Measurements from ENCODE around the gene CDC42EP5.
A peak's percentile ranks its signal among the peaks of the same experiment; 100 is the strongest.

Gene CDC42EP5

GRCh38 chr19:54420068-54420382 is 53.1 kb downstream of the CDC42EP5 start:
- peaks cover 58% of the 10 kb centered on the region for H3K4me1 ChIP-seq (ENCODE audit: insufficient read depth, low read length)
- peak overlapping the region; percentile 2 for H3K4me3 ChIP-seq (ENCODE audit: low read length)
- no peaks in the 10 kb centered on the region for H3K9me3 ChIP-seq (ENCODE audit: low read length)
- H3K36me3 ChIP-seq (ENCODE audit: insufficient read depth, low read length): peaks cover 54% of the 10 kb centered on the region
- no peaks in the 10 kb centered on the region for H3K27me3 ChIP-seq (ENCODE audit: insufficient read depth, low read length)
- no peak overlapping the region for H2AFZ ChIP-seq (ENCODE audit: low read depth, low read length)

DNA sequence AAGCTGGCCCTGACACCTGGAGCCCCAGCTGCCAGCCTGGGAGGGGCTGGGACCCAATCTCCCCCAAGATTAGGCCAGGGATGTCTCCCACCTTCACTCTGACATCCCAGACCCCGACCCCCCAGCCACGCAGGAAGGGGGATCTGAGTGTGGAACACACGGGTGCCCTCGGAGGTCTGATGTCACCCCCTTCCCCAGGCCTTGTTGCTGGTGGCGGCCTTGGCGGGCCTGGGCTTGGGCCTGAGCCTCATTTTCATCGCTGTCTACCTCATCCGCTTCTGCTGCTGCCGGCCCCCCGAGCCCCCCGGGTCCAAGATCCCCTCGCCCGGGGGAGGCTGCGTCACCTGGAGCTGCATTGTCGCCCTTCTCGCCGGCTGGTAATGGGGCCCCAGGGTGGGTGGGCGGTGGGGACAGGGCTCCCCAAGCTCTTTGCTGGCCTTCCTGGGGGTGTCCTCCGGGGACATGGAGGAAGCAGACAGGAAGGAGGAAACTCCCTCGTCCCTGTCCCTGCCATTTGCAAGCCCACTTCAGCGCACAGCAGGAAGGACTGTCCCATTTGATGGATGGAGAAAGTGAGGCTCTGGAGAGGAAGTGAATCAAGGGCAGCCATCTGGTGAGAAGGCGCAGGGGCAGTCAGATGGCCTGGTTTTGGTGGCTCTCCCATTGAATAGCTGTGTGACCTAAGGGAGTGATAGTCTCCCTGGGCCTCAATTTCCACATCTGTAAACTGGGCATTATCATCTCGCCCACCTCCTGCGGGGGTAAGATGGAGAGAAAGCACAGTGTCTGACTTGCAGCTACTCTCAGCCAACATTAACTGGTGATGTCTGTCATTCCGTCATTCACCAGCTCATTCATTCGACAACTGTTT is 53.9 kb downstream of the CDC42EP5 start:
- no peaks in the 10 kb centered on the region for H3K9me3 ChIP-seq (ENCODE audit: low read length)
- no peaks in the 10 kb centered on the region for H3K27me3 ChIP-seq (ENCODE audit: insufficient read depth, low read length)
- H2AFZ ChIP-seq (ENCODE audit: low read depth, low read length): no peak overlapping the region
- peaks cover 46% of the 10 kb centered on the region for H3K36me3 ChIP-seq (ENCODE audit: insufficient read depth, low read length)
- H3K4me3 ChIP-seq (ENCODE audit: low read length): no peak overlapping the region
- H3K4me1 ChIP-seq (ENCODE audit: insufficient read depth, low read length): peaks cover 58% of the 10 kb centered on the region

DNA sequence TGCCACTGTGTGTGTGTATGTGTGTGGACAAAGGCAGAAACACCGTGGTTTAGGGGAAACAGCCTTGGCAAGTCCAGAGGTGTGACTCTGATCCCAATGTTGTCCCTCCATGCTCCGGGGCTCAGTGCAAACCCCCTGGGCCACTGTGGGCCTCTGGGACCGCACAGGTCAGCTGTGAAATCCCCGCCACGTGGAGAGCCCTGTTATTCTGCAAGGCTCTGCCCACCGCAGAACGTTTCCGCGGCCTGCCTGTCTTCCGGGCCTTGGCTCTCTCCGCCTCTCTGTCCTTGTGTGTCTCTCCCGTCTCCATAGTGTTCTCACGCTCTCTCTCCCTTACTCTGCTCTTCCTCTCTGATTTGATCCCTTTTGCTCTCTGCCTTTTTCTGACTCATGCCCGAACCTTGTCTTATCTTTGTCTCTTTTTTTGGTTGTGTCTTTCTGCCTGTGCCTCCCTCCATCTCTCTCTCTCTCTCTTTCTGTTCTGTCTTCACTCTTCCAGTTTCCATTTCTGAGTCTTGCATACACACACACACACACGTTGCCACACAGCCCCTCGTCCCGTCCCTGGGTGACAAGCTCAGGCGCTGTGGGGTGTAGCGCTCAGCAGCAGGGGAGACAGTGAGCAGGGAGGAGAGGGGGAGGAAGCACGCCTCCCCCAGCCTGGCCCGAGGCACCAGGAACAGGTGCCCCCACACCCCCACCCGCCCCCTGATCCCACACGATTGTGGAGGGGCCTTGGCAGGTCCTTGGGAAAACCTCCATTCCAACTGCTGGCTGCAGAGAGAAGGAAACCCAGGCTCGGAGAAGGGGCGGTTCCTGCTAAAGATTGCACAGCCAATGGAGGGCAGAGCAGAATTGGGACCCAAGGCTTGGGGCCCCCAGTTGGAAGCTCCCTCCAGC is 54.8 kb downstream of the CDC42EP5 start:
- H2AFZ ChIP-seq (ENCODE audit: low read depth, low read length): no peak overlapping the region
- peak overlapping the region; percentile 44 for H3K4me3 ChIP-seq (ENCODE audit: low read length)
- H3K36me3 ChIP-seq (ENCODE audit: insufficient read depth, low read length): peaks cover 39% of the 10 kb centered on the region
- peaks cover 58% of the 10 kb centered on the region for H3K4me1 ChIP-seq (ENCODE audit: insufficient read depth, low read length)
- H3K9me3 ChIP-seq (ENCODE audit: low read length): no peaks in the 10 kb centered on the region
- H3K27me3 ChIP-seq (ENCODE audit: insufficient read depth, low read length): no peaks in the 10 kb centered on the region

GRCh38 chr19:54416695-54417491 is 56.2 kb downstream of the CDC42EP5 start:
- Histone ChIP-seq H3K4me1 (ENCODE audit: insufficient read depth, low read length) (peaks cover 52% of the 10 kb centered on the region), H3K4me3 (ENCODE audit: low read length) (peak overlapping the region; percentile 73), H3K9me3 (ENCODE audit: low read length) (no peaks in the 10 kb centered on the region), H2AFZ (ENCODE audit: low read depth, low read length) (no peak overlapping the region), H3K36me3 (ENCODE audit: insufficient read depth, low read length) (peaks cover 28% of the 10 kb centered on the region), H3K27me3 (ENCODE audit: insufficient read depth, low read length) (no peaks in the 10 kb centered on the region)

- H3K9me3 ChIP-seq (ENCODE audit: low read length): no peaks in the 10 kb centered on the region
- H3K4me1 ChIP-seq (ENCODE audit: insufficient read depth, low read length): peaks cover 44% of the 10 kb centered on the region
- H3K36me3 ChIP-seq (ENCODE audit: insufficient read depth, low read length): peaks cover 22% of the 10 kb centered on the region
- H2AFZ ChIP-seq (ENCODE audit: low read depth, low read length): no peak overlapping the region
- H3K4me3 ChIP-seq (ENCODE audit: low read length): peak overlapping the region; percentile 73
- no peaks in the 10 kb centered on the region for H3K27me3 ChIP-seq (ENCODE audit: insufficient read depth, low read length)
Measured at GRCh38 chr19:54415901-54416673, 57.0 kb downstream of the CDC42EP5 start.

GRCh38 chr19:54415208-54415900 is 57.7 kb downstream of the CDC42EP5 start, which contains the start of gene TTYH1:
TSS of gene TTYH1 (plus strand) at chr19:54415464. CDS start at chr19:54415553, 89 bp downstream.
- no peak within 1 kb of the TSS for H2AFZ ChIP-seq (ENCODE audit: low read depth, low read length)
- peak within 1 kb of the TSS; percentile 73 for H3K4me3 ChIP-seq (ENCODE audit: low read length)
- no peaks in the 10 kb centered on the region for H3K9me3 ChIP-seq (ENCODE audit: low read length)
- H3K27me3 ChIP-seq (ENCODE audit: insufficient read depth, low read length): peaks cover 3% of the 10 kb centered on the region
- peaks cover 39% of the 10 kb centered on the region for H3K4me1 ChIP-seq (ENCODE audit: insufficient read depth, low read length)
- peaks cover 22% of the 10 kb centered on the region for H3K36me3 ChIP-seq (ENCODE audit: insufficient read depth, low read length)
